Parathyroid adenoma (tissue), 2 donors: ENCODE data around the gene VEPH1.

Experiments used
- H2AFZ ChIP-seq: fragments of 300-600 bp; sonication (generic); one replicate; pipeline ENCODE4 v1.7.0; 2017; ENCODE audit warnings: antibody characterized with exemption, mild to moderate bottlenecking
- H3K27ac ChIP-seq: fragments of 300-600 bp; sonication (generic); one replicate; pipeline ENCODE4 v1.7.0; 2017
- H3K27me3 ChIP-seq: fragments of 300-600 bp; sonication (generic); one replicate; pipeline ENCODE4 v1.7.0; 2017; ENCODE audit warnings: low read length; ENCODE audit not compliant: control insufficient read depth, insufficient read depth
- H3K36me3 ChIP-seq: fragments of 300-600 bp; sonication (generic); one replicate; pipeline ENCODE4 v1.7.0; 2017; ENCODE audit warnings: low read length; ENCODE audit not compliant: control insufficient read depth, insufficient read depth
- H3K4me1 ChIP-seq: fragments of 300-600 bp; sonication (generic); one replicate; pipeline ENCODE4 v1.7.0; 2017; ENCODE audit warnings: control low read depth
- H3K4me2 ChIP-seq: fragments of 300-600 bp; sonication (generic); one replicate; pipeline ENCODE4 v1.7.0; 2017; ENCODE audit warnings: low read length
- H3K4me3 ChIP-seq: fragments of 300-600 bp; sonication (generic); one replicate; pipeline ENCODE4 v1.7.0; 2017; ENCODE audit warnings: low read depth, low read length
- H3K79me2 ChIP-seq: fragments of 300-600 bp; sonication (generic); one replicate; pipeline ENCODE4 v1.7.0; 2017; ENCODE audit warnings: control low read depth
- H3K9ac ChIP-seq: fragments of 300-600 bp; sonication (generic); one replicate; pipeline ENCODE4 v1.7.0; 2017; ENCODE audit warnings: mild to moderate bottlenecking
- H3K9me3 ChIP-seq: fragments of 300-600 bp; sonication (generic); one replicate; pipeline ENCODE4 v1.7.0; 2017; ENCODE audit warnings: low read length; ENCODE audit not compliant: control insufficient read depth
- CTCF ChIP-seq: fragments of 300-600 bp; sonication (generic); IDR thresholded peaks from one replicate; pipeline ENCODE4 v1.7.0; 2017; ENCODE audit warnings: antibody characterized with exemption, mild to moderate bottlenecking
- donor health status: primary hyperparathyroidism.

The VEPH1 gene

GRCh38 chr3:157387708-157388435 is 115.3 kb downstream of the VEPH1 start:
- TF ChIP-seq CTCF: no peak
- H3K27ac ChIP-seq: no peak overlapping the region
- H3K36me3 ChIP-seq: no peaks in the 10 kb centered on the region
- H3K27me3 ChIP-seq: no peaks in the 10 kb centered on the region
- H3K4me1 ChIP-seq: no peaks in the 10 kb centered on the region
- H3K4me3 ChIP-seq: no peak overlapping the region
- no peaks in the 10 kb centered on the region for H3K9me3 ChIP-seq
- H2AFZ ChIP-seq: no peak overlapping the region
- H3K9ac ChIP-seq: no peak overlapping the region
- no peaks in the 10 kb centered on the region for H3K79me2 ChIP-seq
- no peak overlapping the region for H3K4me2 ChIP-seq

- Histone ChIP-seq H2AFZ (no peak overlapping the region), H3K9me3 (no peaks in the 10 kb centered on the region), H3K9ac (no peak overlapping the region), H3K79me2 (no peaks in the 10 kb centered on the region), H3K27me3 (no peaks in the 10 kb centered on the region), H3K4me3 (no peak overlapping the region), H3K27ac (no peak overlapping the region), H3K4me2 (no peak overlapping the region), H3K36me3 (no peaks in the 10 kb centered on the region), H3K4me1 (no peaks in the 10 kb centered on the region)
- TF ChIP-seq CTCF: no peak
Observed at GRCh38 chr3:157384491-157384890, 118.7 kb downstream of the VEPH1 start.

- H3K4me3 ChIP-seq: no peak overlapping the region
- no peak overlapping the region for H3K4me2 ChIP-seq
- H3K9ac ChIP-seq: no peak overlapping the region
- H3K27ac ChIP-seq: no peak overlapping the region
- H3K4me1 ChIP-seq: no peaks in the 10 kb centered on the region
- no peaks in the 10 kb centered on the region for H3K79me2 ChIP-seq
- no peaks in the 10 kb centered on the region for H3K27me3 ChIP-seq
- no peak for TF ChIP-seq CTCF
- no peaks in the 10 kb centered on the region for H3K9me3 ChIP-seq
- no peaks in the 10 kb centered on the region for H3K36me3 ChIP-seq
- H2AFZ ChIP-seq: no peak overlapping the region
Observed at GRCh38 chr3:157384031-157384430, 119.2 kb downstream of the VEPH1 start.

GRCh38 chr3:157381606-157382005 is 121.6 kb downstream of the VEPH1 start:
- Histone ChIP-seq H3K4me1 (no peaks in the 10 kb centered on the region), H3K79me2 (no peaks in the 10 kb centered on the region), H3K9ac (no peak overlapping the region), H3K9me3 (no peaks in the 10 kb centered on the region), H2AFZ (no peak overlapping the region), H3K27me3 (no peaks in the 10 kb centered on the region), H3K4me3 (no peak overlapping the region), H3K4me2 (no peak overlapping the region), H3K27ac (no peak overlapping the region), H3K36me3 (no peaks in the 10 kb centered on the region)
- TF ChIP-seq CTCF: no peak

- Histone ChIP-seq H3K4me1 (no peaks in the 10 kb centered on the region), H3K36me3 (no peaks in the 10 kb centered on the region), H3K79me2 (no peaks in the 10 kb centered on the region), H3K27ac (no peak overlapping the region), H2AFZ (no peak overlapping the region), H3K27me3 (no peaks in the 10 kb centered on the region), H3K9me3 (no peaks in the 10 kb centered on the region), H3K4me3 (no peak overlapping the region), H3K4me2 (no peak overlapping the region), H3K9ac (no peak overlapping the region)
- no peak for TF ChIP-seq CTCF
Observed at GRCh38 chr3:157379525-157380140, 123.6 kb downstream of the VEPH1 start.
